Thyroid gland (tissue), 4 donors: ENCODE measurements around the gene SLC66A1. TPM values are rescaled to one million over a fixed set of nuclear protein-coding genes. Genes with fewer than 3 reads are reported as not detected.

Source experiments
- DNase-seq, 2 donors: peaks; one replicate each; pipeline ENCODE4 v3.0.0-alpha.2; 2019
- H3K27ac ChIP-seq, 3 donors: fragments of 200-600 bp; sonication (generic); 1 replicate in 2 of 3; 2 replicates in 1 of 3; pipeline ENCODE4 v1.5.1; 2016 to 2019; ENCODE audit warnings: mild to moderate bottlenecking in 1 of 3, moderate library complexity in 1 of 3
- H3K27me3 ChIP-seq: fragments of 200-600 bp; sonication (generic); one replicate; pipeline ENCODE4 v1.5.1; 2019
- H3K36me3 ChIP-seq, 2 donors: fragments of 200-600 bp; sonication (generic); one replicate each; pipeline ENCODE4 v1.5.1; 2016 to 2019
- H3K4me1 ChIP-seq, 2 donors: fragments of 200-600 bp; sonication (generic); one replicate each; pipeline ENCODE4 v1.5.1; 2017 to 2019
- H3K4me3 ChIP-seq, 3 donors: fragments of 200-600 bp; sonication (generic); replicated peaks in 1 of 3; 1 replicate in 2 of 3; 2 replicates in 1 of 3; pipeline ENCODE4 v1.5.1; 2016; ENCODE audit warnings: mild to moderate bottlenecking in 1 of 3
- H3K9me3 ChIP-seq: fragments of 200-600 bp; sonication (generic); one replicate; pipeline ENCODE4 v1.5.1; 2017
- CTCF ChIP-seq, 6 experiments: fragments of 200-600 bp in 3 of 6; fragments of 450-650 bp in 3 of 6; sonication (generic) in 3 of 6; IDR thresholded peaks; one replicate each; pipeline ENCODE4 v1.5.1; 2016 to 2019; ENCODE audit warnings: antibody characterized with exemption in 6 of 6, mild to moderate bottlenecking in 2 of 6, inconsistent platforms in 1 of 6, moderate library complexity in 1 of 6
- POLR2A ChIP-seq, 2 donors: fragments of 450-650 bp; IDR thresholded peaks; one replicate each; pipeline ENCODE4 v1.6.1; 2017; ENCODE audit warnings: antibody characterized with exemption in 2 of 2, mild to moderate bottlenecking in 2 of 2, moderate library complexity in 1 of 2
- WGBS, 2 donors: methylation state at CpG; one replicate each; pipeline ENCODE4 v1.1.5; 2017; 5-methylcytosine and 5-hydroxymethylcytosine counted together
- intact Hi-C: fragments of 100-400 bp; cut with DNase I; formaldehyde crosslinking; loops from one replicate; pipeline ENCODE4 v1.15.1; 2023
- total RNA-seq, 4 donors: library from RNA; depleted of rRNA; stranded (reverse); fragments of >200 nt; gene quantifications; one replicate each; pipeline ENCODE4 v1.2.3, GENCODE V29; 2016

The SLC66A1 gene
- total RNA-seq, 4 donors from 2014 or later, result 17.6 to 24.6 (median 17.8) TPM

GRCh38 chr1:19358710-19359109 is 46.6 kb downstream of the SLC66A1 start:
- peaks cover 0 to 9% of the 10 kb centered on the region in 2 donors for H3K4me1 ChIP-seq
- intact Hi-C loops, result no loop called here
- no peak overlapping the region for H3K4me3 ChIP-seq
- H3K9me3 ChIP-seq, result no peaks in the 10 kb centered on the region
- no peaks in the 10 kb centered on the region for H3K27me3 ChIP-seq
- no peak for DNase-seq
- 94 to 96% methylated on average over 8 of the region's 8 CpGs for WGBS, 2 donors
- H3K36me3 ChIP-seq, result peaks cover 28 to 31% of the 10 kb centered on the region in 2 donors
- TF ChIP-seq POLR2A (IDR thresholded peaks at IDR 0.05), result no peak
- TF ChIP-seq CTCF (IDR thresholded peaks at IDR 0.05), result no peak
- no peak overlapping the region for H3K27ac ChIP-seq

- no peak overlapping the region for H3K4me3 ChIP-seq
- DNase-seq, result no peak
- intact Hi-C loops, result no loop called here
- peaks cover 0 to 9% of the 10 kb centered on the region in 2 donors for H3K4me1 ChIP-seq
- no peaks in the 10 kb centered on the region for H3K9me3 ChIP-seq
- TF ChIP-seq POLR2A (IDR thresholded peaks at IDR 0.05), result no peak
- no peak for TF ChIP-seq CTCF (IDR thresholded peaks at IDR 0.05)
- H3K27ac ChIP-seq, result no peak overlapping the region
- H3K27me3 ChIP-seq, result no peaks in the 10 kb centered on the region
- WGBS, 2 donors, result 90 to 92% methylated on average over 8 to 11 of the region's 11 CpGs
- H3K36me3 ChIP-seq, result peaks cover 23 to 25% of the 10 kb centered on the region in 2 donors
Measured at GRCh38 chr1:19359357-19359756, 47.2 kb downstream of the SLC66A1 start.

GRCh38 chr1:19360016-19360415 is 47.9 kb downstream of the SLC66A1 start:
- TF ChIP-seq CTCF (IDR thresholded peaks at IDR 0.05), result no peak
- Histone ChIP-seq H3K4me1 (peaks cover 0 to 9% of the 10 kb centered on the region in 2 donors), H3K27me3 (no peaks in the 10 kb centered on the region), H3K4me3 (no peak overlapping the region), H3K9me3 (no peaks in the 10 kb centered on the region), H3K27ac (no peak overlapping the region), H3K36me3 (peaks cover 18 to 22% of the 10 kb centered on the region in 2 donors)
- no peak for DNase-seq
- 67 to 74% methylated on average over 6 of the region's 6 CpGs for WGBS, 2 donors
- intact Hi-C loops, result no loop called here

- H3K27me3 ChIP-seq, result no peaks in the 10 kb centered on the region
- DNase-seq, result no peak
- intact Hi-C loops, result no loop called here
- peaks cover 0 to 9% of the 10 kb centered on the region in 2 donors for H3K4me1 ChIP-seq
- 90% methylated on average over 11 of the region's 11 CpGs for WGBS, 2 donors
- H3K36me3 ChIP-seq, result peaks cover 14 to 19% of the 10 kb centered on the region in 2 donors
- no peak for TF ChIP-seq CTCF (IDR thresholded peaks at IDR 0.05)
- TF ChIP-seq POLR2A (IDR thresholded peaks at IDR 0.05), result no peak
- H3K9me3 ChIP-seq, result no peaks in the 10 kb centered on the region
- no peak overlapping the region for H3K27ac ChIP-seq
- no peak overlapping the region for H3K4me3 ChIP-seq
Measured at GRCh38 chr1:19360432-19360831, 48.3 kb downstream of the SLC66A1 start.

GRCh38 chr1:19360843-19361610 is 48.9 kb downstream of the SLC66A1 start:
- no peak for DNase-seq
- H3K9me3 ChIP-seq, result no peaks in the 10 kb centered on the region
- H3K27me3 ChIP-seq, result no peaks in the 10 kb centered on the region
- H3K4me3 ChIP-seq, result no peak overlapping the region
- 88 to 91% methylated on average over 18 of the region's 18 CpGs for WGBS, 2 donors
- TF ChIP-seq CTCF (IDR thresholded peaks at IDR 0.05) (no peak), POLR2A (IDR thresholded peaks at IDR 0.05) (no peak)
- no peak overlapping the region for H3K27ac ChIP-seq
- H3K4me1 ChIP-seq, result peaks cover 0 to 13% of the 10 kb centered on the region in 2 donors
- H3K36me3 ChIP-seq, result peaks cover 8 to 13% of the 10 kb centered on the region in 2 donors
- intact Hi-C loops, result no loop called here
